GM18907 (cell line): ENCODE measurements around the gene CXCL9.
A peak's percentile ranks its signal among the peaks of the same experiment; 100 is the strongest.
"Not testable (repeated sequence)": the region's sequence is repeated elsewhere in the genome, so short reads cannot be mapped to it uniquely, and the experiment has no call there.

ENCODE experiments used
- ATAC-seq: cut with Tn5 transposase; IDR thresholded peaks from one replicate; pipeline ENCODE4 v1.9.1; 2021; ENCODE audit warnings: mild to moderate bottlenecking, moderate library complexity; ENCODE audit not compliant: unreplicated experiment

CXCL9 gene

GRCh38 chr4:76007089-76007862, at the start of gene CXCL9:
CXCL9 (minus strand) TSS chr4:76007509; CDS start chr4:76007449, 60 bp downstream.
- ATAC-seq: no peak

- ATAC-seq: no peak
Observed at GRCh38 chr4:76055421-76055820, 48.1 kb upstream of the CXCL9 start.

GRCh38 chr4:76055016-76055415, 47.7 kb upstream of the CXCL9 start:
- ATAC-seq: peak; percentile 98

GRCh38 chr4:76053730-76054129, 46.4 kb upstream of the CXCL9 start:
- no peak for ATAC-seq

GRCh38 chr4:76050560-76051050, 43.3 kb upstream of the CXCL9 start:
- ATAC-seq: not testable (repeated sequence)

- ATAC-seq: not testable (repeated sequence)
Observed at GRCh38 chr4:76049860-76050416, 42.6 kb upstream of the CXCL9 start.

- not testable (repeated sequence) for ATAC-seq
Observed at GRCh38 chr4:76044686-76045085, 37.4 kb upstream of the CXCL9 start.

GRCh38 chr4:76043306-76043705, 36.0 kb upstream of the CXCL9 start:
- ATAC-seq: not testable (repeated sequence)

GRCh38 chr4:76042241-76042998, 35.1 kb upstream of the CXCL9 start:
- ATAC-seq: not testable (repeated sequence)

GRCh38 chr4:76036855-76037254, 29.5 kb upstream of the CXCL9 start:
- ATAC-seq: no peak

GRCh38 chr4:76035799-76036380, 28.6 kb upstream of the CXCL9 start, which contains the start of gene CXCL11:
CXCL11 (minus strand) TSS chr4:76036070; CDS start chr4:76035987, 83 bp downstream.
- no peak for ATAC-seq

- ATAC-seq: no peak
Observed at GRCh38 chr4:76035141-76035540, 27.8 kb upstream of the CXCL9 start.

- no peak for ATAC-seq
Observed at GRCh38 chr4:76029300-76029699, 22.0 kb upstream of the CXCL9 start.

GRCh38 chr4:76028350-76028765, 21.0 kb upstream of the CXCL9 start:
- no peak for ATAC-seq

GRCh38 chr4:76024065-76024464, 16.8 kb upstream of the CXCL9 start:
- no peak for ATAC-seq

GRCh38 chr4:76023389-76023788, 16.1 kb upstream of the CXCL9 start, which contains the start of gene CXCL10:
CXCL10 (minus strand) TSS chr4:76023497; CDS start chr4:76023431, 66 bp downstream.
- no peak for ATAC-seq

- no peak for ATAC-seq
Observed at GRCh38 chr4:76022677-76023076, 15.4 kb upstream of the CXCL9 start.

GRCh38 chr4:76022031-76022430, 14.7 kb upstream of the CXCL9 start:
- no peak for ATAC-seq

- ATAC-seq: no peak
Observed at GRCh38 chr4:76017056-76017686, 9.9 kb upstream of the CXCL9 start.

GRCh38 chr4:76016393-76016792, 9.1 kb upstream of the CXCL9 start:
- peak; percentile 83 for ATAC-seq
